NK-92 (cell line): ENCODE measurements around the gene HSPBAP1.

Source experiments
- DNase-seq: peaks from one replicate; lab custom pipeline; 2025; ENCODE audit not compliant: unreplicated experiment; lab: John Stamatoyannopoulos, UW

The HSPBAP1 gene, protein sequence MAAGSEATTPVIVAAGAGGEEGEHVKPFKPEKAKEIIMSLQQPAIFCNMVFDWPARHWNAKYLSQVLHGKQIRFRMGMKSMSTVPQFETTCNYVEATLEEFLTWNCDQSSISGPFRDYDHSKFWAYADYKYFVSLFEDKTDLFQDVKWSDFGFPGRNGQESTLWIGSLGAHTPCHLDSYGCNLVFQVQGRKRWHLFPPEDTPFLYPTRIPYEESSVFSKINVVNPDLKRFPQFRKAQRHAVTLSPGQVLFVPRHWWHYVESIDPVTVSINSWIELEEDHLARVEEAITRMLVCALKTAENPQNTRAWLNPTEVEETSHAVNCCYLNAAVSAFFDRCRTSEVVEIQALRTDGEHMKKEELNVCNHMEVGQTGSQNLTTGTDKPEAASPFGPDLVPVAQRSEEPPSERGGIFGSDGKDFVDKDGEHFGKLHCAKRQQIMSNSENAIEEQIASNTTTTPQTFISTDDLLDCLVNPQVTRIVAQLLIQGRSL

DNA sequence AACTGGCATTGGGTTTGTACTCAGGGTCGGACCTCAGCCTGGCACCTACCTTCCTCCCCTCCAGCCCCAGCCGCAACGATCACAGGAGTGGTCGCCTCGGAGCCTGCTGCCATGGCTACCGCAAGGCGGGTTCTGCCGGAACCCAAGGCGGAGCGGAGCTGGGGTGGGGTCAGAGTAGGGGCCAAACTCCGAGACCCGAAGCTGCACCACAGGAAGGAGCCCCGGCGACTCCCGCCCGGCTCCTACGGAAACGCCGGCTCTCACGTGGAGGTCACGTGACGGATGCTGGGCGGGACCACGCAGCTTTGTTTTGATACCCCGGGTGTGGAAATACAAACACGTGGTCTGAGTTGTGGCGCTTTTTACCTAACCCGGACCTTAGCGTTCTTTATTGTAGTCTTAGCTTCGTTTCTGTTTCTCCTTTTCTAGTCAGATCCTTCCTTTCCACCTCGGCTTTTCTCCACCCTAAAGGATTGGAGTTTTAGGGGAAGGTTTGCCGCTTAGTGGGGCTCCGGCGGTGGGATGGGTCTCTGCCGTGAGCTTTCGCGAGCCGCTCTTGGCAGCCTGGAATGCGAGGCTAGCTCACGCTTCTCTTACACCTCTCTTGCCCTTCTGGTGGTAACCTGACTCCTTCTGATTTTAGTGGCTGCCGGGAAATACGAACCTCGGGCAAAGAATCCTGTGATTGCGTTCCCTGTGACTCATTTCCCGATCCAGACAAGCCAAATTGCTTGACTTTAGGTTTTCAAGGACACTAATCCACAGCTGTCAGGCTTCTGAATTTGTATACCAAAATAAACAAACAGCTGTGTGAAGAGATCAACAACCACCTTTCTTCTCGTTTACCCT, at the start of gene HSPBAP1:
Gene HSPBAP1, minus strand, starts transcription at position 264 of the 849 bp plus-strand sequence. Its CDS starts 151 bp downstream, at position 113.
- DNase-seq, result no peak

- no peak for DNase-seq
Observed at GRCh38 chr3:122835590-122835989, 42.0 kb upstream of the HSPBAP1 start.

GRCh38 chr3:122828281-122828680, 34.6 kb upstream of the HSPBAP1 start:
- no peak for DNase-seq

GRCh38 chr3:122826278-122826677, 32.6 kb upstream of the HSPBAP1 start:
- no peak for DNase-seq

GRCh38 chr3:122825460-122825859, 31.8 kb upstream of the HSPBAP1 start:
- DNase-seq, result no peak

DNA sequence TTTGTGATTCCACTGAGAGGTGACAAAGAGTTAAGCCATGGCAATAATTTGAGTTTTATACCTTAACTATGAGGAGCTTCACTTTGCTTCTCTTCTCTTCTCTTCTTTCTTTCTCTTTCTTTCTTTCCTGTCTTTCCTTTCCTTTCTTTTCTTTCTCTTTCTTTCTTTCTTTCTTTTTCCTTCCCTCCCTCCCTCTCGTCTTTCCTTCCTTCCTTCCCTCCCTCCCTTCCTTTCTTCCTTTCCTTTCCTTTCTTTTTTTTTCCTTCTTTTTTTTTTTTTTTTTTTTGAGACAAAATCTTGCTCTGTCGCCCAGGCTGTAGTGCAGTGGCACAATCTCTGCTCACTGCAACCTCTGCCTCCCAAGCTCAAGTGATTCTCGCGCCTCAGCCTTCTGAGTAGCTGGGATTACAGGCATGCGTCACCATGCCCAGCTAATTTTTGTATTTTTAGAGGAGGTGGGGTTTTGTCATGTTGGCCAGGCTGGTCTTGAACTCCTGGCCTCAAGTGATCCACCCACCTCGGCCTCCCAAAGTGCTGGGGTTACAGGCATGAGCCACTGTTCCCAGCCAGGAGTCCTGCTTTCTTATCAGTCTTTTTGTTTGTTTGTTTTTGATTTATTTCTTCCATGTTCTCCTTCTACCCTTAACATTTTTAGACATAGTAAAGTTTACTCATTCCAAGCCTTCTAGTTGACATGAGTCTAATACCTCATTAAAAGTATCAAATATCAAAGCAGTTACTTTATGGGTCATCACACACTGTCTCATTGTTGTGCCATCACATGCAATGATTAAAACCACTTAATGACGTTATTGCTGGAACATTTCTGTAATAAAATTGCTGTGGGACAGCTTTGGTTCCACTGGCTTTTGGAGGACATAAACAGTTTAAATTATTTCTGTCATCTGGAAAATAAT, 31.1 kb upstream of the HSPBAP1 start:
- DNase-seq, result no peak

GRCh38 chr3:122816587-122816986, 23.0 kb upstream of the HSPBAP1 start:
- DNase-seq, result no peak

DNA sequence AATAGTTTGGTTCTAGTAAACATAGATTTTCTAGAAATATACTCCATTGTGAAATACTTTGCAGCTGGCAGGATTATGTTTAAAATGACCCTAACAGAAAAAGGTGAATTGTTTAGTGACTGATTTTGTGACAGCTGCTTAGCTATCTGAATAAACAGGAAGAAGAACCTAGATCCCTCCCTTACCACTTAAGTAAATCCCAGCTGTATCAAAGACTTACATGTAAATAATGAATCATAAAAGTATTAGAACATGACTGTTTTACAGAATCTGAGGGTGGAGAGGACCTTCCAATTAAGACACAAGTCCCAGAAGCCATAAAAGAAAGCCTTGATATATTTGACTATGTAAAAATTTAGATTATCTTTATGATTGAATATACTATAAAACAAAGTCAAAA, 17.1 kb upstream of the HSPBAP1 start:
- no peak for DNase-seq

GRCh38 chr3:122803977-122804376, 10.3 kb upstream of the HSPBAP1 start:
- no peak for DNase-seq

DNA sequence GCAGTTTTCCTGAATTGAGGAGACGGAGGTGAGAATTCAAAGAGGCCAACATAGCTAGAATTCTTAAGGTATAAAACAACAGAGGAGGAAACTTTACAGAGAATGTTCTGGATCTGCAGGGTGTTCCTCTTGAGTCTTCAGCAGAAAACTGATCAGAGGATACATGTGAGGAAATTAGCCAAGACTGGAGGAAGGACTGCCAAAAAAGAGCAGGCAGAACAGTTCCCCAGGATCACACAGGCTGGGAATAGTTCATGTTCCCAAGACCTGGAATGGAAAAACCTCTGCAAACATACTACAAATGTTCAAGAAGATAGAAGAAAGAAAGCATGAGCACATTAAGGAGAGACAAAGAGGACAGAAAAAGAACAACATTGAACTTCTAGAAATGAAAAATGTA, 8.7 kb upstream of the HSPBAP1 start:
- no peak for DNase-seq

GRCh38 chr3:122800706-122801237, 7.1 kb upstream of the HSPBAP1 start:
- DNase-seq, result no peak

DNA sequence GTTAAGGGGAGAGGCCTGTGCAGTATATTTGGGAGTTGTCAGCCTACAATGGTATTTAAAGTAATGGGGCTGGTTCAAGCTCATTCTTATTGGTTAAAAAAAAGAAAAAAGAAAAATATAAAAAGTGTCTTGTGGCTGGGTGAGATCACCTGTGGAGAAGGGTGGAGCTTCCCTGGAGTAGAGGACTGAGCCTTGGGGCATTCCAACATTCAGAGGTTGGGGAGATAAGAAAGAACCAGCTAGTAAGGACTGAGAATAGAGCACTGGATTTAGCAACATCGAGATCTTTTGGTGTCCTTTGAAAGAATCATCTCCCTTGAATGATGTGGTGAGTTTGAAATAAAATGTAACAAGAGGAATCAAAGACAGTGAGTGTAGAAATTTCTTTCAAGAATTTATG, 6.4 kb upstream of the HSPBAP1 start:
- DNase-seq, result no peak

GRCh38 chr3:122799322-122799721, 5.7 kb upstream of the HSPBAP1 start:
- DNase-seq, result no peak

GRCh38 chr3:122797291-122797690, 3.7 kb upstream of the HSPBAP1 start:
- DNase-seq, result no peak

DNA sequence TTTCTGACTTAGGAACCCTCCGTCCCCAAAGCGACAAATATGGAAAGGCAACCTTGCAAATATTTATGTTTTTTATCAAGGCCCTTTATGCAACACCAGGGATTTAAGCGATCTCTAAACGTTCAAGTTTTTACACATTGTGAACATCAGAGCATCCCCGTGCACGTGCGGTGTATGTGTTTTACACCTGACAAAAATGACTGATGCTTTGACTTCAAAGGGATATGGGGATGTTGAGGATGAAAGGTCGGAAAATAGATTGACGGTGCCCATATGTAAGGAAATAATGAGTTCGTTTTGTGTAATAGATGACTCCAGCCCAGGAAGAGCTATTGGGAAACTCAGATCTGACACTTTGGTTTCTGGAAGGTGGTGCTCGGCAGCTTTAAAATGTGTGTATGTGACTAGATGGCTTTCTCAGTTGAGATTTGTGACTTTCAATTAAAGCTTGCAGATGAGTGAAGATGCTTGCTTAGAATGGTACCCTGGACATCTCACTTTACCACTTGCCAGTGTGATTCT, 2.1 kb upstream of the HSPBAP1 start:
- DNase-seq, result no peak

DNA sequence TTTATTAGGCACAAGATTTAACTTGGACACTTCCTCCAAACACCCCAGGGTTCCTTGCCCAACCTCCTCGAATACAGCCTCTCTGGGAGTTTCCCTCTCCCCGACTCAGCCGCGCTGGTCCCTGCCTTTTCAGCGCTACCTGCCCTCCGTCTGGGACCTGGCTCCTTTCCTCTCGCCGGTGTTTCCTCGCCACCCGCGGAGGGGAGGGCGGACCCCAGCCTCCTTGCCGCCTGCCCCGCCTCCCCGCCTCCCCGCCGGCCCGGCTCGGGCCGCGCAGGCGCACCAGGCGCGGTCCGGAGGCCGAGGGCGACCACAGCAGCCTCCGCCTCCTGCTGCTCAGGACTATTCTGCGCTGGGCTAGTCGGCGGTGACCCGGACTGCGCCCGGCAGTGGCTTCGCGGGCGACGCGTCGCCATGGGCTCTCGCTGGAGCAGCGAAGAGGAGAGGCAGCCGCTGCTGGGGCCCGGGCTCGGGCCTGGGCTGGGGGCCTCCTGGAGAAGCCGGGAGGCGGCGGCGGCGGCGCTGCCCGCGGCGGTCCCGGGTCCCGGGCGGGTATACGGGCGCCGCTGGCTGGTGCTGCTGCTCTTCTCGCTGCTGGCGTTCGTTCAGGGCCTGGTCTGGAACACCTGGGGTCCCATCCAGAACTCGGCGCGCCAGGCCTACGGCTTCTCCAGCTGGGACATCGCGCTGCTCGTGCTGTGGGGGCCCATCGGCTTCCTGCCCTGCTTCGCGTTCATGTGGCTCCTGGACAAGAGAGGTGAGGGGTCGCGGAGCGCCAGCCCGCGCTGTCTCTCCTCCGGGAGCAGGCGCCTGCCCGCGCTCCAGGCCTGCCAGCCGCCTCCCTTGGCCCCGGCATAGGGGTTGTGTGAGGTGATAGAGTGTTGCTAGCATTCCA, 1.4 kb upstream of the HSPBAP1 start, which contains the start of gene SLC49A4:
Gene SLC49A4, plus strand, starts transcription at position 291 of the 895 bp plus-strand sequence. Its CDS starts 124 bp downstream, at position 415.
- DNase-seq, result no peak

- no peak for DNase-seq
Observed at GRCh38 chr3:122794483-122794778, 800 bp upstream of the HSPBAP1 start.

DNA sequence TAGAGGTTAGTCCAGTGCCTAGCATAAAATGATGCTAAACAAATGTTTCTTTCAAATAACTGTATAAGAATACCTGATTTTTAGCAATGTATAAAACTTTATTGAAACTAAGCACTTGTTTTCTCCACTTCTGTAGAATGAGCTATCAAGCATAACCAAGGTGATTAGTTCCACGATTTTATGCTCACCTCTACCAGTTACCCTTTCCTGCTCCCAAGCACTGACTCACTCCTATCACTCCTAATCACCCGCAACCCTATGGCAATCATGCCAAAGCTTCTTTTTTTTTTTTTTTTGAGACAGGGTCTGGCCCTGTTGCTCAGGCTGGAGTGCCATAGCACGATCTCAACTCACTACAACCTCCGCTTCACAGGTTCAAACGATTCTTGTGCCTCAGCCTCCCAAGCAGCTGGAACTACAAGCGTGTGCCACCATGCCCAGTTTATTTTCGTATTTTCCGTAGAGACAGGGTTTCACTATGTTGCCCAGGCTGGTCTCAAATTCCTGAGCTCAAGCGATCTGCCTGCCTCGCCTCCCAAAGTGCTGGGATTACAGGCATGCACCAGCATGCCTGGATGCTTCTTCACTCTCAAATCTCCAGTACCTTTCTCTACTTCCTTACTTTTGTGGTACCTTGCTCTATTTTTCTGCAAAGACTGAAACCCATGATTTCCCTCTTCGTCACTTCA, 3.9 kb downstream of the HSPBAP1 start:
- no peak for DNase-seq

- no peak for DNase-seq
Observed at GRCh38 chr3:122787872-122788271, 5.8 kb downstream of the HSPBAP1 start.
